Esophagus muscularis mucosa (tissue), 3 donors: Measurements from ENCODE around the gene CCDC195.

Experiments
- CTCF ChIP-seq, 3 experiments: fragments of 200-600 bp in 2 of 3; fragments of 450-650 bp in 1 of 3; sonication (generic) in 2 of 3; IDR thresholded peaks; one replicate each; pipeline ENCODE4 v1.5.1; 2017 to 2019; ENCODE audit warnings: antibody characterized with exemption in 3 of 3, mild to moderate bottlenecking in 2 of 3, moderate library complexity in 1 of 3
- POLR2A ChIP-seq: fragments of 450-650 bp; IDR thresholded peaks from one replicate; pipeline ENCODE4 v1.6.1; 2017; ENCODE audit warnings: antibody characterized with exemption, moderate library complexity, mild to moderate bottlenecking, low read depth

GRCh38 chr2:224688997-224689396, 27.2 kb downstream of the CCDC195 start:
- TF ChIP-seq CTCF (IDR thresholded peaks at IDR 0.05) (no peak), POLR2A (no peak)
